Activated CD4-positive, CD25-positive, alpha-beta regulatory T cell treated with anti-CD3 and anti-CD28 coated beads, Interleukin-2, amount 50 U/mL, for 72 hours (primary cell): ENCODE data around the gene TLR10.
"Not testable (repeated sequence)": the region's sequence is repeated elsewhere in the genome, so short reads cannot be mapped to it uniquely, and the experiment has no call there.

Source experiments
- DNase-seq: peaks from one replicate; pipeline ENCODE4 v3.0.0; 2021

TLR10 gene

DNA sequence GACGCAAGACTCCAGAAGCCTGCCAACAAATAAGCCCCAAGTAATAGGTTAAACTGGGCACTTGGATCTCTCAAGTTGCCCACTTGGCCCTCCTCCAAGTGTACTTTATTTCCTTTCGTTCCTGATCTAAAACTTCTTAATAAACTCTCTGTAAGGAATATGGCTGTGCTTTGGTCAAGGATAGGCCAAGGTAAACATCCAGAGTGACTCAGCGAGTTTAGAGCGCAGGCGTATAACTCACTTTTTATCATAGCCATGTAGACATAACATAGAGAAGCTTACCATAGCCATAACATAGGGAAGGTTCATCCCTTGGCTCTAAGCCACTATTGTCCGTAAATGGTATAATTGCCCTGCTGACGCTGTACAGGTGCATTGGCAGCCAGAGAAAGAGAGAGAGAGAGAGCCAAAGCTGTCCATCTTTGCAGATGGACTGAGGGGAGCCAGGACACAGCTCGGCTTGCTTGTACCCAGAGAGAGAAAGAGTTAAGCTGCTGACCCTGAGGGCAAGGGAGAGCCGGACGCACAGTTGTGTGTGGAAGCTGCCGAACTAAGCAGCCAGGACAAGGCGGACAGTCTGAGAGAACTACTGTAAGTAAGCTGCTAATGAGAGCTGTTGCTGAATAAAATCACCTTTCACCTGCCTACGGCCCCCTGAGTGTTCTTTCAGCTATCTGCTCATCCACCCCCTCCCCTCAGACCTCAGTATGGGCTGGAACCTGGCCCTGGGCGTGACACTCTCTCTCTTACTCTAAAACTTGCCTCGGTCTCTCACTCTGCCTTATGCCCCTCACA, 20.0 kb upstream of the TLR10 start:
- no peak for DNase-seq

- DNase-seq = no peak
Observed at GRCh38 chr4:38800961-38801450, 18.2 kb upstream of the TLR10 start.

GRCh38 chr4:38800366-38800765, 17.6 kb upstream of the TLR10 start:
- no peak for DNase-seq

DNA sequence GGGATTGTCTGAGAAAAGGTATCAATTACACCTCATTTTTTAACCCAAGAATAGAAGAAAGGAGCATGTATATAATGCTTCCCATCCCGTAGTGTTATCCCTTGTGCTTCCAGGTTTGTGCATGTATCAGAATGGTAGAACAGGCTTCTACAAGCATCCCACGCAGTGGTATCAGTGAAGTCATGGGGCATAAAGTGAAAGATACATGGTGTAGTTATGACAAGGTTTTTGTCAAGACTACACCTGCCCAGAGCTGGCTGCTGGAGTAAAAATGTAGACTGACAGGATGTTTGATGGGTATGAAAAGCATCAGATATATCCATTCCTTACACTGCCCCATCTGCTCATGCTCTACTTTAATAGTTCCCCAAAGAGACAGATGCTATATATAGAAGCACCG, 12.3 kb upstream of the TLR10 start:
- no peak for DNase-seq

DNA sequence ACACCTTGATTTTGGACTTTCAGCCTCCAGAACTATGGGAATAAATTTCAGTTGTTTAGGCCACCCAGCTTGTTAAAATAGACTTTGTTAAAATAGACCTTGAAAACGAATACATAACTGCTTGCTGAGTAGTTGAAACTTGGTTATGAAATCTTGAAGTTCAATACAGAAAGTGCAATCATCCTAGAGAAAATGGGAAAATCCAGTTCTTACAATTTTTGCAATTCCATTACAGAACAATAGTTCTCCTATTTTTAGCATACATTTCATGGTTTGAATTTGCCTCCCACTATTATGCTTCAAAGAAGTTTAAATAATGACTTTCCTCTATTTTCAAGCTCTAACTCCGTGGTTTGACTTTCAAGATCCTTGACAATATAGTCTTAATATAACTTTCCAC, 11.3 kb upstream of the TLR10 start:
- no peak for DNase-seq

DNA sequence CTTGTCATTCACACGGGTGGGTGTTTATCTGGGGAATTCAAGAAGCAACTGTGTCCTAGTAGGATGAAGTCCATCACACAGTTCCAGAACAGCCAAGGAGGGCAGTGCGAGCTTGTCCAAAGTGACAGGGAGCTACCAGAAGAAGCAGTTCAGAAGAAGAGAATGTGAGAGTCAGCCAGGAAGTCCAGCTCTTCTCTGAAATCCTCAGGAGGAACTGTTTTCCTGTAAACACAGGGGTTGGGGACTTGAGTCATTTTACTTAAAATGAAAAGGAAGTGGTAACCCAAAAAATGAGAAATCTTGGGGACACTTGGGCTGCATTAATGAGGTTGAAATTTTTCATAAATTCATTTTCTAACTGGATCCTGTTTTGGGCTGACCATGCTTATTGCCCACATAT, 8.2 kb upstream of the TLR10 start:
- DNase-seq = no peak

GRCh38 chr4:38788317-38788716, 5.5 kb upstream of the TLR10 start:
- no peak for DNase-seq

DNA sequence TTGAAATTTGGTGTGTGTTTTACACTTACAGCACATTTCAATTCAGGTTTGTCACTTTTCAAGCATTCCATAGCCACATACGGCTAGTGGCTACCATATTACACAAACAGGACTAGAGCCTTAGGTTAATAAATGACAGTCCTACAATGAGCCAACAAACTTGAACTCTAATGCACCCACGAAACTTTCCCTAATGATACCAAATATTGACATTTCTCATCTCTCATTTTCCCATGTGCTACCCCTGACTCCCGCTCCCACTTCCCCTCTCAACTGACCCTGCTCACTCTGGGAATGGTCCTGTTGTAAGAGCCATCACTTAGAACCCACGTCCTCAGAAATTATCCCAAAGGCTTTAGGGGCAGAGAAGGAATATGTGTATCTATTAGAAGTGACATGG, 4.9 kb upstream of the TLR10 start:
- DNase-seq = no peak

GRCh38 chr4:38785901-38786402, 3.2 kb upstream of the TLR10 start:
- DNase-seq = no peak

GRCh38 chr4:38785041-38785790, 2.4 kb upstream of the TLR10 start:
- no peak for DNase-seq

DNA sequence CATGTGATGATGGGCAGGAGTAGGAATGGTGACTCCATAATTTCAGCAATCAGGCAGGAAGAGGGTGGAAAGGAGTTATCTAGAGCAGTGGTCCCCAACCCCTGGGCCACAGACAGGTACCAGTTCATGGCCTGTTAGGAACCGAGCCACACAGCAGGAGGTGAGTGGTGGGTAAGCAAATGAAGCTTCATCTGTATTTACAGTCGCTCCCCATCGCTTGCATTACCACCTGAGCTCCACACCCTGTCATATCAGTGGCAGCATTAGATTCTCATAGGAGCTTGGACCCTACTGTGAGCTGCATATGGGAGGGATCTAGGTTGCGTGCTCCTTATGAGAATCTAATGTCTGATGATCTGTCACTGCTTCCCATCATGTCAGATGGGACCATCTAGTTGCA, 1.4 kb upstream of the TLR10 start:
- no peak for DNase-seq

- DNase-seq = no peak
Observed at GRCh38 chr4:38783109-38783460, 295 bp upstream of the TLR10 start.

GRCh38 chr4:38781854-38782261, 932 bp downstream of the TLR10 start:
- no peak for DNase-seq

DNA sequence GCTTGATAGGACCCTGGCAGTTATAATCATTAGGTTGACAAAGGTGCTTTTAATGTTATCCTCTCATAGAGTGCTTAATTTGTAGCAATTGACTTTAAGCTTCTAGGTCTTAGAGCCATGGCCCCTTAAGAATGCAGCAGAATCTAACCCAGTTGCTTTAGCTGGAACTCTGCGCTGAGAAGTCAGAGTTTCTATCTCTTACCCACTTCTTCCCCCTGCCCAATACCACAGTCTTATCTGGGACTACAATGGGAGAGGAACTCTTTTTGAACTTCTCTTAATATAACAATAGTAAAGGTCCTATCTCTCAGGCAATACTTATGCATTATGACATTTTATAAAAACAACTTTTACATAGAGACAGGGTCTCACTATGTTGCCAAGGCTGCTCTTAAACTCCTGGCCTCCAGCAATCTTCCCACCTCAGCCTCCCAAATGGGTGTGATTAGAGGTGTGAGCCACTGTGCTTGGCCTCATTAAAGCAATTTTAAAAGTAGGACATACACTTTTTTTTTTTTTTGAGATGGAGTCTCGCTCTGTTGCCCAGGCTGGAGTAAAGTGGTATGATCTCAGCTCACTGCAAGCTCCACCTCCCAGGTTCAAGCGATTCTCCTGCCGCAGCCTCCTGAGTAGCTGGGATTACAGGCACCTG, 1.8 kb downstream of the TLR10 start:
- DNase-seq = no peak

- DNase-seq = no peak
Observed at GRCh38 chr4:38779790-38780189, 3.0 kb downstream of the TLR10 start.

GRCh38 chr4:38777925-38778324, 4.9 kb downstream of the TLR10 start:
- DNase-seq = not testable (repeated sequence)

GRCh38 chr4:38775326-38775725, 7.5 kb downstream of the TLR10 start:
- no peak for DNase-seq

GRCh38 chr4:38774181-38774955, 8.4 kb downstream of the TLR10 start:
- no peak for DNase-seq

- DNase-seq = not testable (repeated sequence)
Observed at GRCh38 chr4:38770281-38770680, 12.5 kb downstream of the TLR10 start.

GRCh38 chr4:38769857-38770256, 12.9 kb downstream of the TLR10 start:
- DNase-seq = no peak

- no peak for DNase-seq
Observed at GRCh38 chr4:38769441-38769840, 13.3 kb downstream of the TLR10 start.

- no peak for DNase-seq
Observed at GRCh38 chr4:38768968-38769394, 13.8 kb downstream of the TLR10 start.

DNA sequence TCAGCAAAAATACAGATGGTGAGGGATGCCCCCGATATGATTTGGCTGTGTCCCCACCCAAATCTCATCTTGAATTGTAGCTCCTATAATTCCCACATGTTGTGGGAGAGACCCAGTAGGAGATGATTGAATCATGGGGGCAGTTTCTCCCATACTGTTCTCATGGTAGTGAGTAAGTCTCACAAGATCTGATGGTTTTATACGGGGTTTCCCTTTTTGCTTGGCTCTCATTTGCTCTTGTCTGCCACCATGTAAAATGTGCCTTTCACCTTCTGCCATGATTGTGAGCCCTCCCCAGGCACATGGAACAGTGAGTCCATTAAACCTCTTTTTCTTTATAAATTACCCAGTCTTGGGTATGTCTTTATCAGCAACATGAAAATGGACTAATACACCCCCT, 15.8 kb downstream of the TLR10 start:
- not testable (repeated sequence) for DNase-seq
